ENCODE measurements around the gene RDH13. TPM values are rescaled to one million over a fixed set of nuclear protein-coding genes. Genes with fewer than 3 reads are reported as not detected.

Gene RDH13
- total and polyA plus RNA-seq, 4 donors, result 8.9 to 11.7 (median 9.5) TPM

- Histone ChIP-seq H3K9ac (ENCODE audit: low read depth in 1 of 2, low read length in 2 of 2) (no peak overlapping the region), H3K27me3 (ENCODE audit: control insufficient read depth in 4 of 4, insufficient read depth in 4 of 4, low read length in 3 of 4) (no peaks in the 10 kb centered on the region), H3K36me3 (ENCODE audit: control insufficient read depth in 4 of 4, insufficient read depth in 3 of 4, low read depth in 1 of 4, low read length in 3 of 4) (peaks cover 7 to 35% (median 8%) of the 10 kb centered on the region in 4 donors), H3K9me3 (ENCODE audit: control insufficient read depth in 4 of 4, low read length in 3 of 4) (no peaks in the 10 kb centered on the region), H3K4me3 (ENCODE audit: low read depth in 1 of 3, low read length in 3 of 3) (no peak overlapping the region), H3K27ac (ENCODE audit: low read depth in 1 of 2, low read length in 2 of 2) (no peak overlapping the region), H3K4me1 (ENCODE audit: control insufficient read depth in 4 of 4, insufficient read depth in 4 of 4, low read length in 3 of 4) (no peaks in the 10 kb centered on the region)
- no peak for DNase-seq (ENCODE audit: low spot score)
- 98% methylated on average over 9 of the region's 9 CpGs for WGBS
- TF ChIP-seq, protein P1, sequence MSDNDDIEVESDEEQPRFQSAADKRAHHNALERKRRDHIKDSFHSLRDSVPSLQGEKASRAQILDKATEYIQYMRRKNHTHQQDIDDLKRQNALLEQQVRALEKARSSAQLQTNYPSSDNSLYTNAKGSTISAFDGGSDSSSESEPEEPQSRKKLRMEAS (IDR thresholded peaks at IDR 0.05), result no peak
- no peak for TF ChIP-seq RXRA (IDR thresholded peaks at IDR 0.05)
These were observed 40.2 kb upstream of the RDH13 start for GRCh38 chr19:55103190-55103589.

GRCh38 chr19:55101261-55101660, 38.3 kb upstream of the RDH13 start:
- H3K27ac ChIP-seq (ENCODE audit: low read depth in 1 of 2, low read length in 2 of 2), result no peak overlapping the region
- H3K9ac ChIP-seq (ENCODE audit: low read depth in 1 of 2, low read length in 2 of 2), result no peak overlapping the region
- TF ChIP-seq EGR1 (IDR thresholded peaks at IDR 0.05; ENCODE audit: low read depth in 2 of 2) (no peak), SP1 (IDR thresholded peaks at IDR 0.05) (no peak), JUND (IDR thresholded peaks at IDR 0.05) (no peak), CTCF (IDR thresholded peaks at IDR 0.05; ENCODE audit: low read depth, low read length, missing input control) (no peak), GABPA (IDR thresholded peaks at IDR 0.05 in 1 of 2, conservative IDR thresholded peaks at IDR 0.05 in 1 of 2) (no peak), HNF4G (IDR thresholded peaks at IDR 0.05) (no peak), RAD21 (IDR thresholded peaks at IDR 0.05) (no peak), HNF4A (conservative IDR thresholded peaks at IDR 0.05) (no peak), YY1 (IDR thresholded peaks at IDR 0.05) (no peak)
- TF ChIP-seq, protein P2, sequence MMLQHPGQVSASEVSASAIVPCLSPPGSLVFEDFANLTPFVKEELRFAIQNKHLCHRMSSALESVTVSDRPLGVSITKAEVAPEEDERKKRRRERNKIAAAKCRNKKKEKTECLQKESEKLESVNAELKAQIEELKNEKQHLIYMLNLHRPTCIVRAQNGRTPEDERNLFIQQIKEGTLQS (IDR thresholded peaks at IDR 0.05), result no peak
- no peaks in the 10 kb centered on the region for H3K4me1 ChIP-seq (ENCODE audit: control insufficient read depth in 4 of 4, insufficient read depth in 4 of 4, low read length in 3 of 4)
- no peak for DNase-seq (ENCODE audit: low spot score)
- H3K36me3 ChIP-seq (ENCODE audit: control insufficient read depth in 4 of 4, insufficient read depth in 3 of 4, low read depth in 1 of 4, low read length in 3 of 4), result peaks cover 7 to 32% (median 8%) of the 10 kb centered on the region in 4 donors
- no peaks in the 10 kb centered on the region for H3K27me3 ChIP-seq (ENCODE audit: control insufficient read depth in 4 of 4, insufficient read depth in 4 of 4, low read length in 3 of 4)
- no peaks in the 10 kb centered on the region for H3K9me3 ChIP-seq (ENCODE audit: control insufficient read depth in 4 of 4, low read length in 3 of 4)
- 86% methylated on average over 10 of the region's 10 CpGs for WGBS
- no peak overlapping the region for H3K4me3 ChIP-seq (ENCODE audit: low read depth in 1 of 3, low read length in 3 of 3)

GRCh38 chr19:55099557-55100506, 36.9 kb upstream of the RDH13 start:
- Histone ChIP-seq H3K27me3 (ENCODE audit: control insufficient read depth in 4 of 4, insufficient read depth in 4 of 4, low read length in 3 of 4) (no peaks in the 10 kb centered on the region), H3K4me1 (ENCODE audit: control insufficient read depth in 4 of 4, insufficient read depth in 4 of 4, low read length in 3 of 4) (no peaks in the 10 kb centered on the region), H3K9me3 (ENCODE audit: control insufficient read depth in 4 of 4, low read length in 3 of 4) (no peaks in the 10 kb centered on the region), H3K36me3 (ENCODE audit: control insufficient read depth in 4 of 4, insufficient read depth in 3 of 4, low read depth in 1 of 4, low read length in 3 of 4) (peaks cover 7 to 41% (median 8%) of the 10 kb centered on the region in 4 donors), H3K4me3 (ENCODE audit: low read depth in 1 of 3, low read length in 3 of 3) (no peak overlapping the region), H3K9ac (ENCODE audit: low read depth in 1 of 2, low read length in 2 of 2) (no peak overlapping the region), H3K27ac (ENCODE audit: low read depth in 1 of 2, low read length in 2 of 2) (no peak overlapping the region)
- no peak for DNase-seq (ENCODE audit: low spot score)
- 91% methylated on average over 27 of the region's 27 CpGs for WGBS
- TF ChIP-seq FOXA2 (IDR thresholded peaks at IDR 0.05) (no peak), YY1 (IDR thresholded peaks at IDR 0.05) (no peak), EGR1 (IDR thresholded peaks at IDR 0.05; ENCODE audit: low read depth in 2 of 2) (no peak), SP1 (IDR thresholded peaks at IDR 0.05) (no peak), HNF4A (conservative IDR thresholded peaks at IDR 0.05) (no peak), GABPA (IDR thresholded peaks at IDR 0.05 in 1 of 2, conservative IDR thresholded peaks at IDR 0.05 in 1 of 2) (no peak), RXRA (IDR thresholded peaks at IDR 0.05) (no peak), CTCF (IDR thresholded peaks at IDR 0.05; ENCODE audit: low read depth, low read length, missing input control) (no peak), TAF1 (conservative IDR thresholded peaks at IDR 0.05) (no peak), RAD21 (IDR thresholded peaks at IDR 0.05) (no peak), NR2F2 (IDR thresholded peaks at IDR 0.05) (no peak), FOXA1 (IDR thresholded peaks at IDR 0.05) (no peak), JUND (IDR thresholded peaks at IDR 0.05) (no peak)
- TF ChIP-seq, protein P3, sequence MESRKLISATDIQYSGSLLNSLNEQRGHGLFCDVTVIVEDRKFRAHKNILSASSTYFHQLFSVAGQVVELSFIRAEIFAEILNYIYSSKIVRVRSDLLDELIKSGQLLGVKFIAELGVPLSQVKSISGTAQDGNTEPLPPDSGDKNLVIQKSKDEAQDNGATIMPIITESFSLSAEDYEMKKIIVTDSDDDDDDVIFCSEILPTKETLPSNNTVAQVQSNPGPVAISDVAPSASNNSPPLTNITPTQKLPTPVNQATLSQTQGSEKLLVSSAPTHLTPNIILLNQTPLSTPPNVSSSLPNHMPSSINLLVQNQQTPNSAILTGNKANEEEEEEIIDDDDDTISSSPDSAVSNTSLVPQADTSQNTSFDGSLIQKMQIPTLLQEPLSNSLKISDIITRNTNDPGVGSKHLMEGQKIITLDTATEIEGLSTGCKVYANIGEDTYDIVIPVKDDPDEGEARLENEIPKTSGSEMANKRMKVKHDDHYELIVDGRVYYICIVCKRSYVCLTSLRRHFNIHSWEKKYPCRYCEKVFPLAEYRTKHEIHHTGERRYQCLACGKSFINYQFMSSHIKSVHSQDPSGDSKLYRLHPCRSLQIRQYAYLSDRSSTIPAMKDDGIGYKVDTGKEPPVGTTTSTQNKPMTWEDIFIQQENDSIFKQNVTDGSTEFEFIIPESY (IDR thresholded peaks at IDR 0.05), result no peak
- TF ChIP-seq, protein P1 (IDR thresholded peaks at IDR 0.05), result no peak
- TF ChIP-seq, protein P2 (IDR thresholded peaks at IDR 0.05), result no peak
